ENCODE measurements around the gene SPAG9. TPM values are rescaled to one million over a fixed set of nuclear protein-coding genes. Genes with fewer than 3 reads are reported as not detected.

Gene SPAG9
- total RNA-seq, 1 experiment from 2014 or later, result 90.5 TPM

GRCh38 chr17:51150932-51151331 lies 30.3 kb upstream of the SPAG9 start:
- Histone ChIP-seq H3K27me3 (ENCODE audit: low read length) (no peaks in the 10 kb centered on the region), H3K79me2 (ENCODE audit: low read length) (peaks cover 26% of the 10 kb centered on the region), H3K4me2 (ENCODE audit: low read length) (no peak overlapping the region), H3K9me3 (ENCODE audit: low read length) (no peaks in the 10 kb centered on the region), H3K4me1 (ENCODE audit: insufficient read depth, low read length) (peaks cover 34% of the 10 kb centered on the region), H3F3A (ENCODE audit: low read length, unreplicated experiment) (no peaks in the 10 kb centered on the region), H3K9me2 (replicated peaks; ENCODE audit: low read length) (no peaks in the 10 kb centered on the region), H2AFZ (ENCODE audit: low read length) (no peak overlapping the region), H3K4me3 (ENCODE audit: low read length) (no peak overlapping the region), H3K27ac (ENCODE audit: low read length) (no peak overlapping the region), H3K9ac (ENCODE audit: low read length) (no peak overlapping the region), H4K20me1 (ENCODE audit: low read length) (no peaks in the 10 kb centered on the region; the same call in 1 of the 2 replicates), H3K36me3 (ENCODE audit: low read depth, low read length) (peaks cover 5% of the 10 kb centered on the region)
- DNase-seq (no peak), ATAC-seq (no peak)
- no TSS peak for BruUV-seq (replicated peaks)
- ChIA-PET CTCF (no interaction called here), POLR2A (ENCODE audit: unreplicated experiment) (interaction anchor here (0.6 kb wide), 1 partner anchor 64 kb away, joined by 5 read pairs; no protein-coding TSS in a partner anchor)
- intact Hi-C loops (cut with micrococcal nuclease), result loop anchor here (5.0 kb wide), 1 partner anchor 284 kb away; the partner anchor contains the start of gene TOB1
- TF ChIP-seq, protein P1, sequence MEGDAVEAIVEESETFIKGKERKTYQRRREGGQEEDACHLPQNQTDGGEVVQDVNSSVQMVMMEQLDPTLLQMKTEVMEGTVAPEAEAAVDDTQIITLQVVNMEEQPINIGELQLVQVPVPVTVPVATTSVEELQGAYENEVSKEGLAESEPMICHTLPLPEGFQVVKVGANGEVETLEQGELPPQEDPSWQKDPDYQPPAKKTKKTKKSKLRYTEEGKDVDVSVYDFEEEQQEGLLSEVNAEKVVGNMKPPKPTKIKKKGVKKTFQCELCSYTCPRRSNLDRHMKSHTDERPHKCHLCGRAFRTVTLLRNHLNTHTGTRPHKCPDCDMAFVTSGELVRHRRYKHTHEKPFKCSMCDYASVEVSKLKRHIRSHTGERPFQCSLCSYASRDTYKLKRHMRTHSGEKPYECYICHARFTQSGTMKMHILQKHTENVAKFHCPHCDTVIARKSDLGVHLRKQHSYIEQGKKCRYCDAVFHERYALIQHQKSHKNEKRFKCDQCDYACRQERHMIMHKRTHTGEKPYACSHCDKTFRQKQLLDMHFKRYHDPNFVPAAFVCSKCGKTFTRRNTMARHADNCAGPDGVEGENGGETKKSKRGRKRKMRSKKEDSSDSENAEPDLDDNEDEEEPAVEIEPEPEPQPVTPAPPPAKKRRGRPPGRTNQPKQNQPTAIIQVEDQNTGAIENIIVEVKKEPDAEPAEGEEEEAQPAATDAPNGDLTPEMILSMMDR (conservative IDR thresholded peaks at IDR 0.05; ENCODE audit: low read depth, low read length), result no peak
- no peak for TF ChIP-seq EZH2phosphoT487 (IDR thresholded peaks at IDR 0.05; ENCODE audit: borderline replicate concordance, low read length)
- TF ChIP-seq EZH2 (IDR thresholded peaks at IDR 0.05; ENCODE audit: low read length, unreplicated experiment), result no peak

GRCh38 chr17:51149163-51149562 lies 28.5 kb upstream of the SPAG9 start:
- Histone ChIP-seq H3F3A (ENCODE audit: low read length, unreplicated experiment) (no peaks in the 10 kb centered on the region), H3K9me2 (replicated peaks; ENCODE audit: low read length) (no peaks in the 10 kb centered on the region), H3K79me2 (ENCODE audit: low read length) (peaks cover 8% of the 10 kb centered on the region), H3K27me3 (ENCODE audit: low read length) (no peaks in the 10 kb centered on the region), H3K27ac (ENCODE audit: low read length) (no peak overlapping the region), H3K9ac (ENCODE audit: low read length) (no peak overlapping the region), H3K4me2 (ENCODE audit: low read length) (no peak overlapping the region), H3K36me3 (ENCODE audit: low read depth, low read length) (no peaks in the 10 kb centered on the region), H4K20me1 (ENCODE audit: low read length) (no peaks in the 10 kb centered on the region), H2AFZ (ENCODE audit: low read length) (no peak overlapping the region), H3K4me1 (ENCODE audit: insufficient read depth, low read length) (peaks cover 21% of the 10 kb centered on the region), H3K4me3 (ENCODE audit: low read length) (no peak overlapping the region), H3K9me3 (ENCODE audit: low read length) (no peaks in the 10 kb centered on the region)
- intact Hi-C loops (cut with micrococcal nuclease), result no loop called here
- no TSS peak for BruUV-seq (replicated peaks)
- DNase-seq (no peak), ATAC-seq (no peak)
- TF ChIP-seq EZH2 (IDR thresholded peaks at IDR 0.05; ENCODE audit: low read length, unreplicated experiment), result no peak
- TF ChIP-seq, protein P1 (conservative IDR thresholded peaks at IDR 0.05; ENCODE audit: low read depth, low read length), result no peak
- TF ChIP-seq EZH2phosphoT487 (IDR thresholded peaks at IDR 0.05; ENCODE audit: borderline replicate concordance, low read length), result no peak
- ChIA-PET POLR2A (ENCODE audit: unreplicated experiment) (no interaction called here), CTCF (no interaction called here)

GRCh38 chr17:51147650-51148049 lies 27.0 kb upstream of the SPAG9 start:
- H3K79me2 ChIP-seq (ENCODE audit: low read length), result no peaks in the 10 kb centered on the region
- no peak overlapping the region for H3K9ac ChIP-seq (ENCODE audit: low read length)
- ChIA-PET POLR2A (ENCODE audit: unreplicated experiment) (interaction anchor here (1.2 kb wide), 1 partner anchor 26 kb away, joined by 23 read pairs; the partner anchor contains the start of gene SPAG9), CTCF (interaction anchor here (0.7 to 1.3 kb wide), 2 partner anchors 29 to 91 kb away, joined by 3 read pairs; no protein-coding TSS in a partner anchor)
- ATAC-seq (peak; percentile 57), DNase-seq (peak; percentile 28)
- H3K9me2 ChIP-seq (replicated peaks; ENCODE audit: low read length), result no peaks in the 10 kb centered on the region
- no peaks in the 10 kb centered on the region for H4K20me1 ChIP-seq (ENCODE audit: low read length)
- no peak overlapping the region for H2AFZ ChIP-seq (ENCODE audit: low read length)
- no TSS peak for BruUV-seq (replicated peaks)
- no peaks in the 10 kb centered on the region for H3K36me3 ChIP-seq (ENCODE audit: low read depth, low read length)
- no peaks in the 10 kb centered on the region for H3K27me3 ChIP-seq (ENCODE audit: low read length)
- peaks cover 17% of the 10 kb centered on the region for H3K4me1 ChIP-seq (ENCODE audit: insufficient read depth, low read length)
- no peak overlapping the region for H3K4me3 ChIP-seq (ENCODE audit: low read length)
- H3K27ac ChIP-seq (ENCODE audit: low read length), result no peak overlapping the region
- intact Hi-C loops (cut with micrococcal nuclease), result no loop called here
- TF ChIP-seq, protein P1 (conservative IDR thresholded peaks at IDR 0.05; ENCODE audit: low read depth, low read length), result no peak
- TF ChIP-seq EZH2phosphoT487 (IDR thresholded peaks at IDR 0.05; ENCODE audit: borderline replicate concordance, low read length) (no peak), EZH2 (IDR thresholded peaks at IDR 0.05; ENCODE audit: low read length, unreplicated experiment) (no peak)
- H3K4me2 ChIP-seq (ENCODE audit: low read length), result no peak overlapping the region
- H3K9me3 ChIP-seq (ENCODE audit: low read length), result no peaks in the 10 kb centered on the region
- no peaks in the 10 kb centered on the region for H3F3A ChIP-seq (ENCODE audit: low read length, unreplicated experiment)
